ENCODE data around the gene MIPOL1.
"Not testable (repeated sequence)": the region's sequence is repeated elsewhere in the genome, so short reads cannot be mapped to it uniquely, and the experiment has no call there.

MIPOL1 gene, protein sequence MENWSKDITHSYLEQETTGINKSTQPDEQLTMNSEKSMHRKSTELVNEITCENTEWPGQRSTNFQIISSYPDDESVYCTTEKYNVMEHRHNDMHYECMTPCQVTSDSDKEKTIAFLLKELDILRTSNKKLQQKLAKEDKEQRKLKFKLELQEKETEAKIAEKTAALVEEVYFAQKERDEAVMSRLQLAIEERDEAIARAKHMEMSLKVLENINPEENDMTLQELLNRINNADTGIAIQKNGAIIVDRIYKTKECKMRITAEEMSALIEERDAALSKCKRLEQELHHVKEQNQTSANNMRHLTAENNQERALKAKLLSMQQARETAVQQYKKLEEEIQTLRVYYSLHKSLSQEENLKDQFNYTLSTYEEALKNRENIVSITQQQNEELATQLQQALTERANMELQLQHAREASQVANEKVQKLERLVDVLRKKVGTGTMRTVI

DNA sequence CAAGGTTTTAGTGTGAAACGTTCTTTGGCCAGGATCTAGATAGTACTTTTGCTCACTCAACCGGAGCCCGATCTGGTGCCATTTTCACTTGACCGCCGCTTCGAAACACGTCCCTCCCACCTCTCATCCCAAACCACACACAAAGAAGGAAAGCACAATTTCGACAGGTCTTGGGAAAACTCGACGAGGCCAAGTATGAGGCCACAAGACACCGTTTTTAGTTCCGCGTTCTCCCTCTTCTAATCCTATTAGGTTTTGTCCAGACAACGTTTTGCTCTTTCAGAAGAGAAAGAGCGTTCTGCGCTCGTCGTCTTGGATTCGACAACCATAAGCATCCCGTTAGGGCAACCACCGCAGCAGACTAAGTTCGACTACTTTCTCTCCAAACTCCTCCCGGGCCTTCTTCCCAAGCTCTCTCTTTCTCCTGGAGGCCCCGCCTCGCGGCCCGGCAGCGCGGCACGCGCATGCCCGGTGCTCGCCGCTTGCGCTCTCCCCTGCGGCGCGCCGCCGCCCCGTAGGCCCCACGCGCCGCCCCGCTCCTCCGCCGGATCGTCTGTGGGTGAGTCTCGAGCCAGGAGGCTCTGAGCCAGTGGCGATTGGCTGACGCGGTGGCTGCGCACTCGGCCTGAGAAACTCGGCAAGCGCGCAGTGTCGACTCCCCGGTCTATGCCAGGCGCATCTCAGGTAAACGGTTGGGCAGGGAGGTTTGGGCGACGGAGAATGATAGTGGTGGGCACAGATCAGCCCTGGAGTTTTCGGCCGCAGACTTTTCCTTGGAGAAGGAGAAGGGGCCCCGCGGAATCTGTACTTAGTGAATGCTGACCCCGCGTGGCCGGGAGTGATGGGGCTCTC lies at the start of gene MIPOL1:
Gene MIPOL1 (plus strand): TSS at position 517 of the 852 bp plus-strand sequence. CDS start 49,952 bp downstream, outside the sequence.
- peak; percentile 23 for DNase-seq

DNA sequence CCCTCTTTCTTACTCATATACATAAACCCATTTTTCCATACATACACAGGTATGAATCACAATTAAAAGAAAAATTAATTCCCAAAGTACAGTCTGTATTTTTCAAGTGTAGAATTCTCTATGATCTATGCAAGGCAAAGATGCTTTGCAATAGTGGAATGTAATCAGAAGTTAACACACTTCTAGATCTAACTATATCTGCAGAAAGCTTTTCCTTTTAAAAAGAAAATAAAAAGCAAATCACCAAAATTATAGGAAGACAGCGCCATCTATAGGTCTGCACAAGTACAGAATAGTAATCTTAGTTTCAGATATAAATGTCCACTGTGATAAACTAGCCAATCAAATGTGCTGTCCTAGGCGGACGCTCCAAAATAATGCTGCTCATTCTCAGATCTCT lies 47.3 kb upstream of the MIPOL1 start:
- DNase-seq, result no peak

- DNase-seq, result no peak
Measured at GRCh38 chr14:37153005-37153404, 44.7 kb upstream of the MIPOL1 start.

- no peak for DNase-seq
Measured at GRCh38 chr14:37153483-37153882, 44.3 kb upstream of the MIPOL1 start.

DNA sequence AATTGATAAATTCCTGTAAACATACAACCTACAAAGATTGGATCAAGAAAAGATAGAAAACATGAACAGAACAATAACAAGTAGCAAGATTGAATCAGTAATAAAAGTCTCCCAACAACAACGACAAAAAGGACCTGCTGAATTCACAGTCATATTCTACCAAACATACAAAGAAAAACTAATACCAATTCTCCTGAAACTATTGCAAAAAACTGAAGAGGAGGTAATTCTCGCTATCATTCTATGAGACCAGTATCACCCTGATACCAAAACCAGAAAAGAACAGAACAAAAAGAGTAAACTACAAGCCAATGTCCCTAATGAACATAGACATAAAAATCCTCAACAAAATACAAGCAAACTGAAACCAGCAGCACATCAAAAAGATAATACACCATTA lies 39.8 kb upstream of the MIPOL1 start:
- DNase-seq, result no peak

DNA sequence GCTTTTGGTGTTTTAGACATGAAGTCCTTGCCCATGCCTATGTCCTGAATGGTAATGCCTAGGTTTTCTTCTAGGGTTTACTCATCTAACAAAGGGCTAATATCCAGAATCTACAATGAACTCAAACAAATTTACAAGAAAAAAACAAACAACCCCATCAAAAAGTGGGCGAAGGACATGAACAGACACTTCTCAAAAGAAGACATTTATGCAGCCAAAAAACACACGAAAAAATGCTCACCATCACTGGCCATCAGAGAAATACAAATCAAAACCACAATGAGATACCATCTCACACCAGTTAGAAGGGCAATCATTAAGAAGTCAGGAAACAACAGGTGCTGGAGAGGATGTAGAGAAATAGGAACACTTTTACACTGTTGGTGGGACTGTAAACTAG lies 35.4 kb upstream of the MIPOL1 start:
- not testable (repeated sequence) for DNase-seq

DNA sequence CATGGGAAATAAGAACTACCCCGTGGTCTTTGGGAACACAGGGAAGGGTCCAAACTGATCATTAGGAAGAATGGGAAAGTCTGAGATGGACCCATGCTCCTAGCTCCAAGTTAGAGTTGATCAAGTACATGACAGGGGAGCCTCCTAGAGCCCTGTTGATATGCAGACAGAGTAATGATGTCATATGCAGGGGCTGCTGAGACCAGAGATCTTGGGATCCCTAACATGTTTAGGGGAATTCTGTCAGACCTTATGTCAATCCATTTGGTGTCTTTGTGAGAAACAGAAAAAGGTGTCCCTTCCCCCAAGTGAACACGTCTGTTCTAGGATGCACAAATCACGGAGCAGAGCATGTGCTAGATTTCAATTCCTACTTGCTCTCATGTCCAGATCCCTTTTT lies 31.9 kb upstream of the MIPOL1 start:
- DNase-seq, result no peak

DNA sequence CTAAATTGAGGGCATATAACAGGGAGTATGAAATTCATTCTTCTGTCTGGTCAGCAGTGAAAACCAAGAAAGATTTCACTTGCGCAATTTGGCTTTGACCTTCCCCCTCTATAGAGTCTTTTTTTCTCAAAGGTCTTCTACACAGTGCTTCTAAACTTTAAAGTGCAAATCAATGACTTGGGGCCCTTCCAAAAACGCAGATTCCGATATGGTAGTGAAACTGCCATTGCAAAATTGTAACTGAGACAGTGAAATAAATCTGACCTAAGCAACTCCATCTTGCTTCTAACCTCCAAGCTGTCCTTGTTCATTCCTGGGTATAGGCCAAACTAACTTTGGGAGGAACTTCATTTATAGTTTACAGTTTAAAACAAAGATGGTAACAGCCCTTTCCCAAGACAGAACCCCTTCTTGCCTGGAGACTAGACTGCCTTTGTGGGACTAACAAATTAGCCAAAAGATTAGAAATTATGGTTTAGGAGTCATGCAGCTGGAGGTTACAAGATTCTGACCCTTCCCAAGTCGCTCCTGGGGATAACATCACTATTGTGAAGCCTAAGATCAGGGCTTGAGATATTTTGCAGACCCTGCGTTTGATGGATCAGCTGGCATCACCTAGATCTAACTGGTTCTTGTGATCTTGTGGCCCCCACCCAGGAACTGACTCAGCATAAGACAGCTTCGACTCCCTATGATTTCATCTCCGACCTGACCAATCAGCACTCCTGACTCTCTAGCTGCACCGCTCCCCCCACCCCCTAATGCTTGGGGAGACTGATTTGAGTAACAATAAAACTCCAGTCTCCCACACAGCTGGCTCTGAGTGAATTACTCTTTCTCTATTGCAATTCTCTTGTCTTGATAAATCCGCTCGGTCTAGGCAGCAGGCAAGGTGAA lies 30.3 kb upstream of the MIPOL1 start:
- DNase-seq, result no peak

DNA sequence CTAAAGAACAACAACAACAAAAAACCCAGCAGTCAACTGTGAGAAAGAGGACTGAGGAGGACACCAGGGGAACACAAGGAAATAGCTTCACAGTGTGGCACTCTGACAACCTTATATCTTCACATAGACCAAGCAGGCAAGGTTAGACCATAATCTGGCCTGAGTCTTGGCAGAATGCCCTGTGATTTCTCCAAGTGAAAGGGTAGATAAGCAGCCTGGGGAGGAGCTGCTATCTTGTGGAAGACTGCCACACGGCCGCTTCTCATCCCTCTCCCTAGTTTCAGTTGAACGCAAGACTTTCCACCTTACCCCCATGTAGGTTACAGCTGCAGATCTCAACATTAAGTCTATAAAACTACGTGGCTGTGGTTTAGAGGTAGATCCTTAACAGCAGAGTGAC lies 29.0 kb upstream of the MIPOL1 start:
- no peak for DNase-seq

GRCh38 chr14:37170237-37170636 lies 27.5 kb upstream of the MIPOL1 start:
- DNase-seq, result no peak

DNA sequence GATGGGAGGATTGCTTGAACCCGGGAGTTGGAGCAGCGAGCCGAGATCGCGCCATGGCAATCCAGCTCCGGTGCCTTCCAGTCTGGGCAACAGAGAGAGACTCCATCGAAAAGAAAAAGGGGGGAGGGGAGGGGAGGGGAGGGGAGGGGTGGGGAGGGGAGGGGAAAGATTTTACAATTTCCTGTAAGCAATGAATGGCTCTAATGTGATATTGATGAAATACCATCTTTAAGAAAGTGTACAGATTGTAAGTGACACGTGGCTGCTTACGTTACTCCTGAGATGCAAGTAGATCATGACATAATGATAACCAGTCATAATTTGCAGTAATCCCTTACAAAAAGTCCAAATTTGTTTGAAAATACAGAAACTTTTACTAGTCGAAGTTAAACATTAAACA lies 26.7 kb upstream of the MIPOL1 start:
- DNase-seq, result no peak

- DNase-seq, result no peak
Measured at GRCh38 chr14:37171678-37172023, 26.1 kb upstream of the MIPOL1 start.

DNA sequence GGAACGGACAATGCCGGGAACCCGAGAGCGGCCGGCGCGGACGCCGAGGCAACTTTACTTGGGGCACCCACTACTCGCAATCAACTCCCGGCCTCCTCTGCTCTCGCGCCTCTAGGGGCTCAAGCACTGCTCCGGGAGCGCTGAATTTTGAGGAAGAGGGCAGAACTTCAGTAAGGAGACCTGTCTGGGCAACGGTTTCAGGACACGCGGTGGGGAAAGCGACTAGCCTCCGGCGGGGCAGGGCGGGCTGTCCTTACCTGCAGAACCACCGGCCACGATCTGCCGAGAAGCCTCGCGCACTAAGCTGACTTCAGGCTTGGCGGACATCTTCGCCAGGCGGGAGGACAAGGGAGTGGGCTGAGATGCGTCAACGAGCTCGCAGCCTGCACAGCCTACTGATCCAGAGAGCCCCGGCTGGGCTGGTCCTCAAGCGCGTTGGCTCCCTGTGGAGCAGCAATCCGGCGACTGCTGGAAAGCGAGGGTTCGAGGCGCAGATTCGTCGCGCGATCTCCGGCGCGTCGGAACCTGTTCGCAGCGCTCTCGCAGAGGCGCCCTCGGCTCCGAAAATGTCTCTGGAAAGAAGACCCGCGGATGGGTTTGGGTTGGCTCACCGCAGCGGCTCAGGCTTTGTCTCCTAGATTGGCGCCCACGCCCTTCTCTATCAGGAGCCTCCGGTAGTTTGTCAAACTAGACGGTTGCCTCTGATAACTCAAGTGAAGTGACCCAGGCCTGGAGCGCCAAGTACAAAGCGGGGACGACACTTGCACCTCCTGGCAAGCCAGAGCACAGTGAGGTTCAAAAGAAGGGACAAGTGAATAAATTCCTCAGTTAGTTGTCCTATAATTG lies 25.5 kb upstream of the MIPOL1 start, which contains the start of gene SLC25A21:
Gene SLC25A21 (minus strand): TSS at position 583 of the 846 bp plus-strand sequence.
- peak; percentile 1 for DNase-seq

GRCh38 chr14:37172936-37173614 lies 24.7 kb upstream of the MIPOL1 start:
- DNase-seq, result no peak

DNA sequence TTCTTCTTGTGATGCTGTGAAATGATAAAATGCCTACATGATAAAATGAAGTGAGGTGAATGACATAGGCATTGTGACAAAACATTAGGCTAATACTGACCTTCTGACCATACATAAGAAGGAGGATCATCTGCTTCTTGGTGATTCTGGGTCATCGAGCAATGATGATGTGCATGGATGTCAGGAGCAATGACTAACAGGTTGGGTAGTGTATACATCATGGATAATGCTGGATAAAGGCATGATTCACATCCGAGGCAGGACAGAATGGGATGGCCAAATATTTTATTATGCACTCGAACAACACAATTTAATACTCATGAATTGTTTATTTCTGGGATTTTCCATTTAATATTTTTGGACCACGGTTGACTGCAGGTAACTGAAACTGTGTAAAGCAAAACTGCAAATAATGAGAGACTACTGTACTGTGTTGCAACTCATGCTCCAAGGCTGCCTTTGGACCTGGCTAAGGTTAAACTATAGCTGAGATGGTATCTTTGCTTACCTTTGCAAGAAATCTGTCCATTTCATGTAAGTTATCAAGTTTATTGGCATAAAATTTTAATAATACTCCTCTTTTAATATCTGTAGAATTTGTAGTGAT lies 17.7 kb upstream of the MIPOL1 start:
- DNase-seq, result no peak

DNA sequence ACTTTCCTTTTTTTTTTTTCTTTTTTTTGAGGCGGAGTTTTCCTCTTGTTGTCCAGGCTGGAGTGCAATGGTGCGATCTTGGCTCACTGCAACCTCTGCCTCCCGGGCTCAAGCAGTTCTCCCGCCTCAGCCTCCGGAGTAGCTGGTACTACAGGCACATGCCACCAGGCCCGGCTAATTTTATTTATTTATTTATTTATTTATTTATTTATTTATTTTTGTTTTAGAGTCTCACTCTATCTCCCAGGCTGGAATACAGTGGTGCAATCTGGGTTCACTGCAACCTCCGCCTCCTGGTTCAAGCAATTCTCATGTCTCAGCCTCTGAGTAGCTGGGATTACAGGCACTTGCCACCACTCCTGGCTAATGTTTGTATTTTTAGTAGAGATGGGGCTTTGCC lies 16.9 kb upstream of the MIPOL1 start:
- DNase-seq, result not testable (repeated sequence)

GRCh38 chr14:37181441-37181840 lies 16.3 kb upstream of the MIPOL1 start:
- no peak for DNase-seq

DNA sequence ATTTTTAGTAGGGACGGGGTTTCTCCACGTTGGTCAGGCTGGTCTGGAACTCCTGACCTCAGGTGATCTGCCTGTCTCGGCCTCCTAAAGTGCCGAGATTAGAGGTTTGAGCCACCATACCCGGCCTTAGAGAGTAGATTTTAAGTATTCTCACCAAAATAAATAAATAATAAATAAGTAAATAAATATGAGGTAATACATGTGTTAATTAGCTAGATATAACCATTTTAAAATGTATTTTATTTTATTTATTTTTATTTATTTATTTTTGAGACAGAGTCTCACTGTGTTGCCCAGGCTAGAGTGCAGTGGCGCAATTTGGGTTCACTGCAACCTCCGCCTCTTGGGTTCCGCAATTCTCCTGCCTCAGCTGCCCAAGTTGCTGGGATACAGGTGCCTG lies 13.2 kb upstream of the MIPOL1 start:
- not testable (repeated sequence) for DNase-seq

GRCh38 chr14:37185670-37186069 lies 12.1 kb upstream of the MIPOL1 start:
- DNase-seq, result no peak

DNA sequence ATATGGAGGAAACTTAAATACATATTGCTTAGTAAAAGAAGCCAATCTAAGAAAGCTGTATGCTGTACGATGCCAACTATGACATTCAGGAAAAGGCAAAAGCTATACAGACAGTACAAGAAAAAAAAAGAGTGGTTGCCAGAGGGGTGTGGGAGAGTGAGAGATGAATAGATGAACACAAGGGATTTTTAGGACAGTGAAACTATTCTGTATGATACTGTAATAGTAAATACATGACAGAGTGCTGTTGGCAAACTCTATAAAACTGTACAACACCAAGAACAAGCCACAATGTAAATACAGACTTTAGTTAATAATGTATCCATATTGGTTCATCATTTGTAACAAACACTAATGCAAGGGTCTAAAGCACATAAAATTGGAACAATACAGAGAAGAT lies 10.9 kb upstream of the MIPOL1 start:
- no peak for DNase-seq

DNA sequence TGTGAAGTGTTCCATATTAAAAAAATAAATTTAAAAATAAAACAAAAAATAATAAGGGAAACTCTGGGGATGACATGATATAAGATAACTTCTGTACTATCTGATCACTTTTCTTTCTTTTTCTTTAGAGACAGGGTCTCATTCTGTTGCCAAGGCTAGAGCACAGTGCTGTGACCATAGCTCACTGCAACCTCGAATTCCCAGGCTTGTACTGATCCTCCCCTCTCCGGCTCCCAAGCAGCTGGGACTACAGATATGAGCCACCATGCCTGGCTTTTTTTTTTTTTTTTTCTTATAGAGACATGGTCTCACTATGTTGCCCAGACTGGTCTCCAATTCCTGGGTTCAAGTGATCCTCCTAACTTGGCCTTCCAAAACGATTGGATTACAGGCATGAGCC lies 10.4 kb upstream of the MIPOL1 start:
- DNase-seq, result no peak

All from stimulated activated CD4-positive, alpha-beta T cell treated with anti-CD3 and anti-CD28 coated beads, Interleukin-12 subunit alpha, Interleukin-12 subunit beta, amount 100 ng/mL, for 4 hours (primary cell).